ENCODE results near the gene NOD2.

NOD2 gene

DNA sequence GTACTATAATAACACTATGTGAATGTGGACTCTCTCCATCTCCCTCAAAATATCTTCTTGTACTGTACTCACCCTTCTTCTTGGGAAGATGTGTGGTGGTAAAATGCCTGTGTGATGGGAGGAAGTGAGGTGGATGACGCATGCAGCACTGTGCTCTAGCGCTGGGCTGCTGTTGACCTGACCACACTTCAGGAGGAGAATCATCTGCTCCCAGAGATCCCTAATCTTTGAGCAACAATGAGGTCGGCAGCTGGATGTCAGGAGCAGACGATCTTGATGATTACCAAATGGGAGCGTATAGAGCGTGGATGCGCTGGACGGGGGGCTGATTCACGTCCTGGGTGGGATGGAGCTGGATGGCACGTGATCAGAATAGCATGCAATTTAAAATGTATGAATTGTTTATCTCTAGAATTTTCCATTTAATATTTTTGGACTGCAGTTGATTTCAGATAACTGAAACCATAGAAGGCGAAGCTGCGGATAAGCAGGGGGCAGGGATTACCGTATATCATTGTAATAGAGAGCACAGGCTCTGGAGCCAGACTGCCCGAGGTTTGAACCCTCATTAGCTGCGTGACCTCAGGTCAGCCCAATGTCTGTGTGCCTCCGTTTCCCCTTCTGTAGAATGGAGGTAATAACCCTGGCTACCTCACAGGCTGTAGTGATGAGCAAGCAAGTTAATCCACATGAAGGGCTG, 24.8 kb downstream of the NOD2 start:
- no peak for DNase-seq

DNA sequence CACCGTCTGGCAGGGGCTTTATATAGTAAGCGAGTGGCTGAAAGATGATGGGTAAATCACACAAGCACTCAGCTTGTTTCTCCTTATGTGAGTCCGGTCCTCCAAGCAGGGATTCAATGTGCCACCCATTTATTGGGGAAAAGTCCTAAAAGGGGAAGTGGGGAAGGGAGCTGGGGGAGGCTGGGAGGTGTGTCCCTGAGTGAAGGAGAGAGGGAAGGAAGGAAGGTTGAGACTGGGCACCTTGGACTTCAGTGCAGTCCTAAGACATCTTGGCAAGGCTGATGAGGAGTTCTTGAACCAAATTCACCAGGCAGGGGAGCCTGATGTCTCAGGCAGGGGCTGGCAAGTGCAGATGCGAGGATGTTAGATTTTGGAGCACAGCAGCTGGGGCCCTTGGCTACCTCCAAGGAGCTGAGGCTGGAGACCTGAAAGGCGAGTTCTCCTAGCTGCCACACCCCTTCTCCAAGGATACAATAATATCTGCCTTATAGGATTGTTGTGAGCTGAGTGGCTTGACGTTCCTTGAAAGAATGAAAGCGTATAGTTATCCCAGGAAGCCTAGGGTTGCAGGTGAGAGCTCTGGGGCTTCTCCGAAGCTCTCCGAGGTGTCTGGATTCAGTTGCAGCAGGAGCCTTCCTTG, 25.5 kb downstream of the NOD2 start:
- DNase-seq, result no peak

DNA sequence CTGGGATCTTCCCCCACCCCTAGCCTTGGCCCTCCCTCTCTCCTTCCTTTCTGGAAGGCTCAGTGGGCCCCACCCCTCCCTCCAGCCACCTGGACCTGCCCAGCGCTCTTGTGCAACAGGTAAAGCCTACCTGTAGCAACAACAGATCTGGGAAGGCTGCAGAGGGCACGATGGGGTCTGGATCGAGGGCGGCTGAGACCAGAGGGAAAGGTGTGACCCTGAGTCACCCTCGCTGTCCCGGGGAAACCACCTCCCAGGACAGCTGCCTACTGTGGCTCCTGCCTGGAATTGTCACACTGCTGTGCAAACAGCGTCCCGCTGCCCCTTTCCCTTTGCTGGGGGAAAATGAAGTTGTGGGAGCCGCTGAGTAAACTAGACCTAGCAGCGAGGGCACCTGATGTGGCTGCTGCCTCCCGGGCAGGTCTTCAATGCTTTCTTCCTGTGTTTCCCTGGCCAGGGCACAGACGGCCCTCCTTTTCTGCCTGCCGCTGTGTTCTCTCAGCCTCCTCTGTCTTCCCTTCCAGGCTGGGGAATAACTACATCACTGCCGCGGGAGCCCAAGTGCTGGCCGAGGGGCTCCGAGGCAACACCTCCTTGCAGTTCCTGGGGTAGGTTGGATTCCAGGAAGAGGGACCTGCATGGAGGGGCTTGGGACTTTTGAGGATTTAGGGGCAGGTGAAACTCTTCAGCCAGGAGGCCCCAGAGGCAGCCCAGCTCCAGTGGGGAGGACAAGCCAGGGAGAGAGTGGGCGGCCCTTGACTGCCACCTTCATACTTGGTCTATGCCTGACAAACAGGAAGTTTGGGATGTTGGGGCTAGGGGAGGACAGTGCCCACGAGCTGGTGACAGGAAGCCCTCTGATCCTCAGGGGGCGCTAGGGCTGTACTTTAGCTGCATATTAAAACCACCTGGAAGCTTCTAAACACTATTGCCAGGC, 26.3 kb downstream of the NOD2 start:
- DNase-seq, result no peak

DNA sequence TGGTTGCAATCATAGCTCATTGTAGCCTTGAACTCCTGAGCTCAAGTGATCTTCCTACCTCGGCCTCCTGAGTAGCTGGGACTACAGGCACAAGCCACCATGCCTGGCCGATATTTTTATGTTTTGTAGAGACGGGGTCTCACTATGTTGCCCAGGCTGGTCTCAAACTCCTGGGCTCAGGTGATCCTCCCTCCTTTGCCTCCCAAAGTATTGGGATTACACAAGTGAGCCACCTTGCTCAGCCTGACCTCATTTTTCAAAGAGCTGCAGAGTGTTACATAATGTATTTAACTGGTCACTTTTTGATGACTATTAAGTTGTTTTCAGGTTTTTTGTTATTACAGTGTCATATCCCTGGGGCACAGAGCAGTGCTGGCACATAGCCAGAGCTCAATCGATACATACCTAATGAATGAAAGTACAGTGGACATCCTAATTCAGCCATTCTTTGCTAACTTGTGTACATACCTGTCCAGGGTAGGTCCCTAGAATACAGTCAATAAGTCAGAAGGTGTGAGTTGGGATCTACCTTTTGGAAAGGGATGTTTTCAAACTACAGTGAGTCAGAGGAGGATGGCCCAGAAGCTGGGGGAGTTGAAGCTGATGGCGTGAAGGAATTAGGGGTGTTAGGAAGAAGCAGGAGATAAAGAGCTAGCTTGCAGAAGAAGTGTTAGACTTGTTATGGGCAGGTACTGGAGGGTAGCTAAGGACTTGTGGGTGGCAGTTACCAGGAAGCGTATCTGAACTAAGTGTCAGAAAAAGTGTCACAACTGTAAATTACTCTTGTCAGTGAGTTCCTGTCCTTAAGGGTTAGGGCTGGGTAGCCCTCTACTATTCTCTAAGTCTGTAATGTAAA, 28.4 kb downstream of the NOD2 start:
- no peak for DNase-seq

DNA sequence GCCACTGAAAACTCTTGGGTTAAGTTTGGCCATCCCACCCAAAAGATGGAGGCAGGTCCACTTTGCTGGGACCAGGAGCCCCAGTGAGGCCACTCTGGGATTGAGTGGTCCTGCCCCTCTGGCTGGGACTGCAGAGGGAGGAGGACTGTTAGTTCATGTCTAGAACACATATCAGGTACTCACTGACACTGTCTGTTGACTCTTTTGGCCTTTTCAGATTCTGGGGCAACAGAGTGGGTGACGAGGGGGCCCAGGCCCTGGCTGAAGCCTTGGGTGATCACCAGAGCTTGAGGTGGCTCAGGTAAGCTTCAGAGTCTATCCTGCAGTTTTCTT, 29.0 kb downstream of the NOD2 start:
- no peak for DNase-seq

DNA sequence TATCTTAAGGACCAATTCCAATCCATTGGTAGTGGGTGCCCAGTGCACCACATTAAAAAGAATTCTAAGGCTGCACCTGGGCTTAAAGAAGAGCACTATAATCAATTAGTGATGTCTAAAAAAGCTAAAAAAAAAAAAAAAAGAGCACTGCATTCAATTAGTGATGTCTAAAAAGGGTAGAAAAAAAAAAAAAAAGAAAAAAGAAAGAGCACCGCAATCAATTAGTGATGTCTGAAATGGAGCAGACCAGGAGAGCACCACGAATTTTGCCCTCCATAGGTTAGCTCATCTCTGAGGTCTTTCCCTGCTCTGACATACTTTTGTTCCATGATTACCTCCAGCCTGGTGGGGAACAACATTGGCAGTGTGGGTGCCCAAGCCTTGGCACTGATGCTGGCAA, 29.6 kb downstream of the NOD2 start:
- DNase-seq, result no peak

DNA sequence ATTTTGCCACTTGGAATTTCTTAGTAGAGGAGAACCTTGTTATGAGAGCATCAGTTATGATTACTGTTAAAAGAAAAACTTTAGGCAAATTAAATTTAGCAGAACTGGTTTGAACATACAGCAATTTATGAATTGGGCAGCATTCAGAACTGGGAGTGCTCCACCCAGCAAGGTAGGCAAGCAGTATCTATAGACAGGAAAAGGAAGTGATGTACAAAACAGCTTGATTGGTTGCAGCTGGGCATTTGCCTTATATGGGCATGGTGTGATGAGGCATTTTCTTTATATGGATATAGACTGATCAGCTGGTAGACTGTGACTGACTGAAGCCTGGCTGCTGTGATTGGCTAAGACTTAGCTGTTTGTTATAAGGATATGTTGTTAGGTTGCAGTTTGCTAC, 30.9 kb downstream of the NOD2 start:
- no peak for DNase-seq

DNA sequence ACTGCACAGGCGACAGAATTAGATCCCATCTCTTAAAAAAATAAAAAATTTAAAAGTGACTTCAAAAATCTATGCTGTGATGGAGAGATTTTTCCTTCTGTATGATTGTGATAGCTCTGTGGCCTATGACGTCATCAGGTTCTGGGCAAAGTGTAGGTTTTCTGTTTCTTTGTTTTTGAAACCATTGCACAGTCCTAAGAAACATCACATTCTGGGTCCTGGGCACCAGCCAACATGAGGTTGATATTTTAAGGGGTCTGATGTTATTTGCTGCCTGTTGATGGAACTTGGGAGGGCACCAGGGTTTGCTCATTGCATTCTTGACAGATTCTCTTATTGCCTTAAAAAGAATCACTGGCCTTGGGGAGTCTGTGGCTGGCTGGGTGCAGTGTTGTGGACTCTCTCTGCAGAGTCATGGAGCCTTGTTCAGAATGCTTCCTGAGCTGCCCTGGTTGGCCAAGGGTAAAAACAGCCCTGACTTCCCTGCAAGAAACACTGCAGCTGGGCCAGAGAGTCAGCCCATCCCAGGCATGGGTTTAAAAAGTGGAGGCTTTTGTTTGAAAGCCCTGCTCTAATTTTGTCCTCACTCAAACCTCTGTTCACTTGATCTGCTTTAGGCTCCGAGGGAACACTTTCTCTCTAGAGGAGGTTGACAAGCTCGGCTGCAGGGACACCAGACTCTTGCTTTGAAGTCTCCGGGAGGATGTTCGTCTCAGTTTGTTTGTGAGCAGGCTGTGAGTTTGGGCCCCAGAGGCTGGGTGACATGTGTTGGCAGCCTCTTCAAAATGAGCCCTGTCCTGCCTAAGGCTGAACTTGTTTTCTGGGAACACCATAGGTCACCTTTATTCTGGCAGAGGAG, 38.0 kb downstream of the NOD2 start:
- no peak for DNase-seq

DNA sequence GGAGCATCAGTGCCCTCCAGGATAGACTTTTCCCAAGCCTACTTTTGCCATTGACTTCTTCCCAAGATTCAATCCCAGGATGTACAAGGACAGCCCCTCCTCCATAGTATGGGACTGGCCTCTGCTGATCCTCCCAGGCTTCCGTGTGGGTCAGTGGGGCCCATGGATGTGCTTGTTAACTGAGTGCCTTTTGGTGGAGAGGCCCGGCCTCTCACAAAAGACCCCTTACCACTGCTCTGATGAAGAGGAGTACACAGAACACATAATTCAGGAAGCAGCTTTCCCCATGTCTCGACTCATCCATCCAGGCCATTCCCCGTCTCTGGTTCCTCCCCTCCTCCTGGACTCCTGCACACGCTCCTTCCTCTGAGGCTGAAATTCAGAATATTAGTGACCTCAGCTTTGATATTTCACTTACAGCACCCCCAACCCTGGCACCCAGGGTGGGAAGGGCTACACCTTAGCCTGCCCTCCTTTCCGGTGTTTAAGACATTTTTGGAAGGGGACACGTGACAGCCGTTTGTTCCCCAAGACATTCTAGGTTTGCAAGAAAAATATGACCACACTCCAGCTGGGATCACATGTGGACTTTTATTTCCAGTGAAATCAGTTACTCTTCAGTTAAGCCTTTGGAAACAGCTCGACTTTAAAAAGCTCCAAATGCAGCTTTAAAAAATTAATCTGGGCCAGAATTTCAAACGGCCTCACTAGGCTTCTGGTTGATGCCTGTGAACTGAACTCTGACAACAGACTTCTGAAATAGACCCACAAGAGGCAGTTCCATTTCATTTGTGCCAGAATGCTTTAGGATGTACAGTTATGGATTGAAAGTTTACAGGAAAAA, 38.8 kb downstream of the NOD2 start:
- DNase-seq, result no peak

DNA sequence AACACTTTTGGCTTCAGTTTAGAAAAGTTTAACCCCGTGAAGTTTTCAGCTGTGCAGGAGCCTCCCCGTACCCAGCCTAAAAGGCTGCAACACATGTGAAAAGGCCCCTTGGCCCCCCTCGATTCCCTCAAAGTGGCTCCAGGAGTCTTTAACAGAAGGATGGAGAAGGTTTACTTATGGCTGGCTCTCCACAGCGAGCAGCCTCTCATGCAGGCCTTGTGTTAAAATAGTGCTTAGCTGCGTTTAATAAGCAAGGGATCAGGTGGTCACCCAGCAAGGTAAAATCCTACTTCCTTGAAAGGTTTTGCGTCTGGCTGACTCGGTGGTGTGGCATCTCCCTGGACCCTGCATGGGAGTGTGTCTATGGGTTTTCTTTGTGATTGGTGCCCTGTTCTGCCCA, 40.1 kb downstream of the NOD2 start:
- DNase-seq, result no peak

DNA sequence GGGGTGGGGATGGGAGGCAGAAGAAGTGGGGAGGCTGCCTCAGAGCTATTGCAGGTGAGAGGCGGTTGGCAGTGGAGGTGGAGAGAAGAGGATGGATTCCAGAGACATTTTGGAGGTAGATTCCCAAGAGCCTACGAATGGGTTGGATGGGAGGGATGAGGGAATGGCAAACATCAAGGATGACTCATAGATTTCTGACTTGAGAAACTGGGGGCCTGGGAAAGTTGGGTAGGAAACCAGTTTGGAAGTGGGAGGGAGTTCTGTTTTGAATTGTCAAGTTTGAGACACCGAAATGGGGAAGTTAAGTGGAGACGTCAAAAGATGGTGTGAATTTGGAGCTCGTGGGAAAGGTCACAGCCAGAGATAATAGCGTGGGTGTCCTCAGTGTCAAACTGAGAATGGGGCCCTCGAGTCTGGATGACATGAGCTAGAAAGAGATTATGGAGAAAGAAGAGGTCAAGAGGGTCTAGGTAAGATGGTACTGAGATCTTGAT, 42.3 kb downstream of the NOD2 start:
- no peak for DNase-seq

DNA sequence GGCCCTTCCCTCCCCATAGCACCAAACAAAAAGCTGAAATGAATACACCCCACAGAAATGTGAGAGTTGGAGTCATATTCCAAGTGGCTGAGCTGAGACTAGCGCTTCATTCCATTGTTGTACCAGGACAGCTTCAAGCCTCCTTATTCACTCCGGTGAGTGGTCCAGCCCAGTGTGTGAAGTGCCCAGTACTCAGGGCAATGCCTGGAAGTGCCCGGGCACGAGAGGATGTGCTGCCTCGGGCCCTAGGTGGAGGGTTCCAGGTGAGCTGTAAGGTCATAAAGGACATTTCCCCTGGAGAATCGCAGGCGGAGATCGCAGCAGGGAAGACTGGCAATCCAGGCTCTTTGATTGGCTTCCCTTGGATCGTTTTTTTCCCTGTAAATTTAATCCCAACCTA, 43.0 kb downstream of the NOD2 start:
- DNase-seq, result no peak

DNA sequence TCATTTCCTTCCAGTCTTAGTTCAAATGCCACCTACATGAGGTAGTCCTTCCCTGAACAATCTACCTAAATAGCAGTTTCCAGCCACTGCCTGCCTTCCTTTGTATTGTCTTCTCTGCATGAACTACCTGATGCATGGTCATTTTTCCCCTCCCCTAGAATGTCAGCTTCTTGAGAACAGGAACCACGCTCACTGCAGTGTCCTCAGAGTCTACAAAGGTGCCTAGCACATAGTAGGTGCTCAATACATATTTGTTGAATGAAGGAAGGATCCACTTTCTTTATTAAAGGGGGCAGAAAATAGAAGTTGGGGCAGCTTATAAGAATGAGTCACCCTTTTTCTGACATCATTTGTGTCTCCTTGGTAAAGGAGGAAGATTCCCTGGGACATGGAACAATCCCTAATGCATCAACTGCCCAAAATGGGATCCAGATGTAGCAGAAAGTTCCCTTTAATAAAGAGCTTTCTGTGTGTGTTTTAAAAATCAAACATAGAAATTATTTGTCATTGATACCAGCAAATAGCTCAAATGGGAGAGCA, 44.1 kb downstream of the NOD2 start:
- DNase-seq, result no peak

DNA sequence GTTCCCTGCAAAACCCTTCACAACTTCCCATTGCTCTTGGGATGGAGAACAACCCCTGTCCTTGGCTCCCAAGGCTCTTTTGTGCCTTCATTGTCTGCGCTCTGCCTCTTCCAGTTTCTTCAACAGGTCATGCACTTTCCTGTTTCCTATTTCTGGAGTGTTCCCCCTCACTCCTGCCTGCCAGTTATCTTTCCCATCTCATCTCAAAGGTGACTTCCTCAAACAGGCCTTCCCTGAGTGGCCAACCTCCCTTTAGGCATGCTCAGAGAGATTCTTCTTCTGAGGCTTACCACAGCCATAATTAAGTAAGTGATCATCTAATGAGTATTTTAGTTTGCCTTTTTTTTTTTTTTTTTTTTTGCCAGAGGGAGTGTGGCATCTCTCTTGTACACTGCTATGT, 45.6 kb downstream of the NOD2 start:
- DNase-seq, result no peak

DNA sequence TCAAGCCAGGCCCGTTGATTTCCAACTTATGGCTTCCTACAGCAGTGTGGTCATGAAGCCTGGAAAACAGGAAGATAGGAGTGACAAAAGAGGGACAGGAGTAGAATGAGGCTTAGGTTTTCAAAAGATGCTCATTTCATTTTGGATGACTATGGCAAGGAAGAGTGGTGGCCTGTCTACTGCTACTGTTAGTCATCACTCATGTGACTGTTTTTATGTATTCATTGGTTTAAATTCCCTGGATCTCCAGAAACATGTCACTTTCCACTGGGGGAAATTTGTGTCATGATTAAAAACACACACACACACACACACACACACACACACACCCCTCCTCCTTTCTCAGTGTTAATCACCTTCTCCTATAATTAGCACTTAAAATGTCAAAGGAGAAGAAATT, 47.3 kb downstream of the NOD2 start:
- DNase-seq, result no peak

DNA sequence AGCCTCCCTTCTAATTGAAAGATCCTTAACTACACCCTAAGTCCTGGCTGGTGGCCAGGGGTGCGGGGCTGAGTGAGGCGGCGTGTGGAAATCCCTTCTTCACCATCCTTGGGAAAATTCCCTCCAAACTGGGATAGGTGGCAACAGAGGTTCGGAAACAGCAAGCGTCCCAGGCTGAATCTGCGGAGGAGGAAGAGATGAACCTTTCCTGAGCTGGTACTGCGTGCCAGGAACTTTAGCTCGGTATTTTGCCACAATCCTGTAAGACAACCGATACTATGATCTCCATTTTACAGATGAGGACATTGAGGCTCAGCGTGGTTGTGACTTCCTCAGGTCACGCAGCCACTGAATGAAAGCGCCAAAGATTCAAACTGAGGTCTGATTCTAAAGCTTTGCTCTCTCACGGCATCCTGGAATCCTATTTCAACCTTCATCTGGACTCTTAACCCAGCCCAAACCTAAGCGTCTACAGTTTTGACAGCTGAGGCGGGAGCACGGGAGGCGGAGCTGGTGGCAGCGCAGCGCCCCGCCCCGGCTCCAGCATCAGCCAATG, 47.9 kb downstream of the NOD2 start:
- DNase-seq, result no peak

DNA sequence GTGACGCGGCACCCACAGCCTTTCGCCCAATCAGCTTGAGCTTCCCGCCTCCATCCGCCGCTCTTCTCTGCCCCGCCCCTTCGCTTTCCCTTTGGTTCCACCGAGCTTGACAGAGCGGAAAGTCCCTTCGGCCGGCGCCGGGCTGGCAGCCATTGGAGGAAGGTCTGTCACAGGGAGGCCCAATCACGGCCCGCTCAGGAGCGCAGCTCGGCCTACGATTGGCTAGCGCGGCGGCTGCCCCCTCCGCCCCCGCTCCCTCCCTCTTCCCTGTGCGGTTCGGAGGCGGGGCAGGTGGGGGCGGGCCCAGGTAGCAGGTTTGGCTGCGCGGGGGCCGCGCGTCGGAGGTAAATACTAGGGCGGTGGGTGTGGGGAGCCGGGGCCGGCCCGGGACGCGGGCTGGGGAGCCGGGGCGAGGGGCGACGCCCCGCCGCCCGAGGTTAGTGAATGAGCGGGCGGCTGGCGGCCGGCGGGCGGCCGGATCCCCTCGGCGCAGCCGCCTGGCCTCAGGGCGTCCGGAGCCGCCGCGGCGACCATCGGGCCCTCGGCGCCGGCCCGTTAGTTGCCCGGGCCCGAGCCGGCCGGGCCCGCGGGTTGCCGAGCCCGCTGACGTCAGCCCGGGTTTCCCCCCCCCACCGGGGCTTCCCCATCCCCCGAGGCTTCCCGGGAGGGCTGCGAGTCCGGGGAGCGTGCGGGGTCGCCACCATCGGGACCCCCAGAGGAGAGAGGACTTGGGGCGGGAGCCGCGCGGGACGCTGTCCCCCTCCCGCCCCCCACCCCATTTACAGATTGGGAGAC, 48.6 kb downstream of the NOD2 start, which contains the start of gene CYLD:
CYLD (plus strand) TSS at position 306 of the 795 bp plus-strand sequence. CDS start 7,613 bp downstream, outside the sequence.
- DNase-seq, result peak; percentile 98

DNA sequence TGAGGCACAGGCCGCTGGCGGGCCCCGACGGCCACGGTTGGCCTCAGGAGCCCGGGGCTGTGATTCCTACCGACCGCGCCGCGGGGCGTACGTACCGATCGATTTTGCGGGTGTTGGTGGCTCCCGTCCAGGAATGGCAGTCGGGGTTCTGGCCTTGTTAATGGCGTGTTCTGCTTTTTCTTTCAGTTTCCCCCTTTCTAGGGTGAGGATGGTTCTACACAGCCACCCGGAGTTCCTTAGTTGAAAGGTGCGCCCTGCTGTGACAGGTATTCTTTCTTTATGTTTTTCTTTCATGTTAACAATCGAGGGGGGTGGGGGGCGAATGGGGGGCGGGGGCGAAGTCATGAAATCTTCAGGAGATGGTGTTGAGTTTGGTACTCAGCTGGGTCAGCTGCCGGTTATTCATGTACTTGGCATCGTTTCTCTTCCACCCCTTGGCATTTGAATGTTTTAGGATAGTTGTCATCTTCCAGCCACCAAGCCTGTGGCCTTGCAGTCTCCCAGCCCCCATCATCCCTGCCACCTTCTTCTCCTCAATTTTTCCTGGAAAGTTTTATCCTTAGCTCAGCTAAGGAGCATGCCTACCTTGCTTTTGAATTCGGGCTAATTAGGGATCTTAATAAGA, 49.3 kb downstream of the NOD2 start:
- DNase-seq, result peak; percentile 48

Measured in T-helper 9 cell (primary cell).